NCI-H82 treated with DMSO at 0.1 percent for 48 hours (cell line): ENCODE data around the gene PSTPIP2.

Experiments
- DNase-seq: peaks from one replicate; lab custom pipeline; 2025; ENCODE audit not compliant: unreplicated experiment; lab: John Stamatoyannopoulos, UW

The PSTPIP2 gene

GRCh38 chr18:46040033-46040746, 31.9 kb downstream of the PSTPIP2 start:
- no peak for DNase-seq

- no peak for DNase-seq
Observed at GRCh38 chr18:46037512-46038305, 34.4 kb downstream of the PSTPIP2 start.

GRCh38 chr18:46035696-46036680, 36.1 kb downstream of the PSTPIP2 start:
- no peak for DNase-seq

- DNase-seq = no peak
Observed at GRCh38 chr18:46034230-46034629, 37.8 kb downstream of the PSTPIP2 start.

- DNase-seq = no peak
Observed at GRCh38 chr18:46031741-46032140, 40.3 kb downstream of the PSTPIP2 start.

- DNase-seq = no peak
Observed at GRCh38 chr18:46028536-46028891, 43.5 kb downstream of the PSTPIP2 start.

- DNase-seq = no peak
Observed at GRCh38 chr18:46019936-46020335, 52.1 kb downstream of the PSTPIP2 start.

GRCh38 chr18:46013484-46014189, 58.4 kb downstream of the PSTPIP2 start:
- no peak for DNase-seq

- no peak for DNase-seq
Observed at GRCh38 chr18:46010676-46011075, 61.4 kb downstream of the PSTPIP2 start.

GRCh38 chr18:46010050-46010449, 62.0 kb downstream of the PSTPIP2 start:
- DNase-seq = no peak

GRCh38 chr18:46009125-46009840, 62.8 kb downstream of the PSTPIP2 start:
- no peak for DNase-seq

- no peak for DNase-seq
Observed at GRCh38 chr18:46008531-46008930, 63.5 kb downstream of the PSTPIP2 start.

GRCh38 chr18:46007165-46007564, 64.9 kb downstream of the PSTPIP2 start:
- no peak for DNase-seq

- no peak for DNase-seq
Observed at GRCh38 chr18:46002934-46003333, 69.1 kb downstream of the PSTPIP2 start.

- no peak for DNase-seq
Observed at GRCh38 chr18:46001892-46002291, 70.2 kb downstream of the PSTPIP2 start.

GRCh38 chr18:46001074-46001473, 71.0 kb downstream of the PSTPIP2 start:
- no peak for DNase-seq

- no peak for DNase-seq
Observed at GRCh38 chr18:45999536-45999935, 72.5 kb downstream of the PSTPIP2 start.

GRCh38 chr18:45998244-45998643, 73.8 kb downstream of the PSTPIP2 start:
- no peak for DNase-seq

GRCh38 chr18:45997700-45998151, 74.3 kb downstream of the PSTPIP2 start:
- DNase-seq = no peak

- DNase-seq = no peak
Observed at GRCh38 chr18:45995461-45995860, 76.6 kb downstream of the PSTPIP2 start.
